ENCODE results near the gene LYPD6. TPM values are rescaled to one million over a fixed set of nuclear protein-coding genes. Genes with fewer than 3 reads are reported as not detected.

LYPD6 gene
- total and polyA plus RNA-seq, 9 of the 15 experiments (the other 6 are each of a cell fraction or from before 2014, with no cell fraction given): not detected

GRCh38 chr2:149513461-149513860, 183.1 kb downstream of the LYPD6 start (continued):
- TF ChIP-seq ZBTB33 (CRISPR knock-in tag; IDR thresholded peaks at IDR 0.05) (no peak), ATF1 (CRISPR knock-in tag; IDR thresholded peaks at IDR 0.05) (no peak), ATF1 (tag; IDR thresholded peaks at IDR 0.05) (no peak), AFF1 (IDR thresholded peaks at IDR 0.05; ENCODE audit: low read depth in 1 of 2, partially characterized antibody in 2 of 2) (no peak), CREM (IDR thresholded peaks at IDR 0.05; ENCODE audit: low read depth) (no peak)
